HepG2 (cell line): ENCODE data around the gene ATP6V0D1. TPM values are rescaled to one million over a fixed set of nuclear protein-coding genes. Genes with fewer than 3 reads are reported as not detected.
A peak's percentile ranks its signal among the peaks of the same experiment; 100 is the strongest.

Experiments used
- E2F1 ChIP-seq: sonication (generic); formaldehyde crosslinking; IDR thresholded peaks from 2 replicates; pipeline ENCODE4 v1.5.0; 2020; ENCODE audit warnings: missing genetic modification reagents
- GATAD1 ChIP-seq: IDR thresholded peaks from 2 replicates; pipeline ENCODE4 v1.6.1; 2016; ENCODE audit warnings: missing genetic modification reagents, missing compliant biosample characterization
- HIVEP1 ChIP-seq: sonication (generic); formaldehyde crosslinking; IDR thresholded peaks from 2 replicates; pipeline ENCODE4 v1.4.0; 2020; ENCODE audit warnings: mild to moderate bottlenecking, missing genetic modification reagents
- KLF9 ChIP-seq: IDR thresholded peaks from 2 replicates; pipeline ENCODE4 v1.6.1; 2016; ENCODE audit warnings: low read depth
- MTA1 ChIP-seq: sonication (generic); formaldehyde crosslinking; IDR thresholded peaks from 2 replicates; pipeline ENCODE4 v1.4.0; 2020; ENCODE audit warnings: missing genetic modification reagents, mild to moderate bottlenecking, borderline replicate concordance
- MYNN ChIP-seq: sonication (generic); formaldehyde crosslinking; IDR thresholded peaks from 2 replicates; pipeline ENCODE4 v1.4.0; 2020; ENCODE audit warnings: mild to moderate bottlenecking, low read depth, missing genetic modification reagents
- NPAS2 ChIP-seq: sonication (generic); formaldehyde crosslinking; IDR thresholded peaks from 2 replicates; pipeline ENCODE4 v1.8.0; 2022; ENCODE audit warnings: mild to moderate bottlenecking, missing genetic modification reagents, borderline replicate concordance
- POLR2A ChIP-seq, 2 experiments: IDR thresholded peaks; 2 replicates each; pipeline ENCODE4 v1.6.1; 2011; ENCODE audit warnings: low read depth in 2 of 2, low read length in 2 of 2, mild to moderate bottlenecking in 1 of 2, moderate library complexity in 1 of 2; ENCODE audit not compliant: insufficient read depth in 1 of 2
- REXO4 ChIP-seq: sonication (generic); formaldehyde crosslinking; IDR thresholded peaks from 2 replicates; pipeline ENCODE4 v1.8.0; 2022; ENCODE audit warnings: missing genetic modification reagents, mild to moderate bottlenecking, borderline replicate concordance
- RXRA ChIP-seq: sonication (generic); formaldehyde crosslinking; IDR thresholded peaks from 2 replicates; pipeline ENCODE4 v1.5.1; 2020; ENCODE audit warnings: missing genetic modification reagents
- SALL2 ChIP-seq: sonication (generic); formaldehyde crosslinking; IDR thresholded peaks from 2 replicates; pipeline ENCODE4 v1.8.1; 2023; ENCODE audit warnings: mild to moderate bottlenecking, missing genetic modification reagents, inconsistent platforms
- SATB2 ChIP-seq: sonication (generic); formaldehyde crosslinking; IDR thresholded peaks from 2 replicates; pipeline ENCODE4 v1.5.0; 2020; ENCODE audit warnings: missing genetic modification reagents
- SMARCE1 ChIP-seq: fragments of 450-650 bp; IDR thresholded peaks from 2 replicates; pipeline ENCODE4 v1.6.1; 2017; ENCODE audit warnings: borderline replicate concordance
- SNAPC5 ChIP-seq: sonication (generic); formaldehyde crosslinking; IDR thresholded peaks from 2 replicates; pipeline ENCODE4 v1.8.1; 2023; ENCODE audit warnings: mild to moderate bottlenecking, missing genetic modification reagents, borderline replicate concordance
- TFE3 ChIP-seq: IDR thresholded peaks from 2 replicates; pipeline ENCODE4 v1.6.1; 2016
- ZBTB3 ChIP-seq: sonication (generic); formaldehyde crosslinking; IDR thresholded peaks from 2 replicates; pipeline ENCODE4 v1.4.0; 2020; ENCODE audit warnings: low read depth, mild to moderate bottlenecking, moderate library complexity, missing genetic modification reagents, borderline replicate concordance
- ZNF205 ChIP-seq: IDR thresholded peaks from 2 replicates; pipeline ENCODE4 v1.6.1; 2018; ENCODE audit warnings: missing biosample characterization, missing genetic modification reagents
- ZNF331 ChIP-seq: sonication (generic); formaldehyde crosslinking; IDR thresholded peaks from 2 replicates; pipeline ENCODE4 v1.4.0; 2020; ENCODE audit warnings: missing genetic modification reagents
- ZNF451 ChIP-seq: sonication (generic); formaldehyde crosslinking; IDR thresholded peaks from 2 replicates; pipeline ENCODE4 v1.5.0; 2020; ENCODE audit warnings: mild to moderate bottlenecking, missing genetic modification reagents
- ZNF552 ChIP-seq: sonication (generic); formaldehyde crosslinking; IDR thresholded peaks from 2 replicates; pipeline ENCODE4 v1.9.0; 2022; ENCODE audit warnings: missing genetic modification reagents, mild to moderate bottlenecking, borderline replicate concordance
- ZNF574 ChIP-seq: sonication (generic); formaldehyde crosslinking; IDR thresholded peaks from 2 replicates; pipeline ENCODE4 v1.4.0; 2020; ENCODE audit warnings: missing genetic modification reagents
- ZNF616 ChIP-seq: sonication (generic); formaldehyde crosslinking; IDR thresholded peaks from 2 replicates; pipeline ENCODE4 v1.5.0; 2020; ENCODE audit warnings: low read depth, mild to moderate bottlenecking, missing genetic modification reagents
- ZNF639 ChIP-seq: conservative IDR thresholded peaks from 2 replicates; pipeline ENCODE4 v1.6.1; 2018; ENCODE audit warnings: missing genetic modification reagents
- ZZZ3 ChIP-seq: sonication (generic); formaldehyde crosslinking; IDR thresholded peaks from 2 replicates; pipeline ENCODE4 v1.4.0; 2020; ENCODE audit warnings: missing genetic modification reagents, mild to moderate bottlenecking, borderline replicate concordance
- polyA plus RNA-seq, 8 experiments: library from polyadenylated mRNA; depleted of rRNA in 3 of 8; stranded (reverse) in 7 of 8; unstranded in 1 of 8; fragments of >200 nt; fragmentation: Illumina TruSeq in 4 of 8; extraction: Trizol in 4 of 8; gene quantifications; 2 replicates each; pipeline versions ENCODE4 v1.2.1 to v1.2.3, GENCODE V29; 2011 to 2016; ENCODE audit warnings: low read depth in 4 of 8, missing spikeins in 1 of 8, mixed read lengths in 1 of 8; ENCODE audit not compliant: insufficient read depth in 1 of 8
- total RNA-seq, 5 experiments: library from RNA; depleted of rRNA; stranded (reverse); fragments of >200 nt; fragmentation: Illumina TruSeq; extraction: Trizol; gene quantifications; 2 replicates each; pipeline ENCODE4 v1.2.3, GENCODE V29; 2016; ENCODE audit warnings: low read depth in 1 of 5

ATP6V0D1 gene
- total and polyA plus RNA-seq, 2 of the 13 experiments (the other 11 are each of a cell fraction or from before 2014, with no cell fraction given) = 51.1 to 61.3 TPM

- TF ChIP-seq E2F1 (CRISPR knock-in tag) = peak; percentile 66; the same call in 1 of the 2 replicates
- peak; percentile 77; the same call in 1 of the 2 replicates for TF ChIP-seq ZNF616 (CRISPR knock-in tag)
- TF ChIP-seq MYNN = peak; percentile 81; the same call in 1 of the 2 replicates
- TF ChIP-seq ZNF205 (CRISPR knock-in tag) = peak; percentile 36
- TF ChIP-seq ZZZ3 = peak; percentile 97
- TF ChIP-seq SATB2 (CRISPR knock-in tag) = no peak
- no peak for TF ChIP-seq REXO4 (CRISPR knock-in tag)
- TF ChIP-seq POLR2A (IDR thresholded peaks at IDR 0.05; ENCODE audit: insufficient read depth in 1 of 2, low read depth in 2 of 2, low read length in 2 of 2) = peak; percentile 76 to 80
- peak; percentile 97 for TF ChIP-seq ZNF639 (CRISPR knock-in tag)
- TF ChIP-seq ZNF552 (CRISPR knock-in tag) = peak; percentile 23; the same call in 1 of the 2 replicates
- peak; percentile 92 for TF ChIP-seq ZNF574
- TF ChIP-seq ZNF451 (CRISPR knock-in tag) = no peak; the same call in 1 of the 2 replicates
- peak; percentile 90; the same call in 1 of the 2 replicates for TF ChIP-seq SALL2 (CRISPR knock-in tag)
- TF ChIP-seq ZBTB3 (CRISPR knock-in tag) = no peak; the same call in 1 of the 2 replicates
- peak; percentile 86 for TF ChIP-seq HIVEP1 (CRISPR knock-in tag)
- TF ChIP-seq ZNF331 (CRISPR knock-in tag) = peak; percentile 76; the same call in 1 of the 2 replicates
- TF ChIP-seq MTA1 = no peak
- no peak for TF ChIP-seq NPAS2 (CRISPR knock-in tag)
- TF ChIP-seq SNAPC5 (CRISPR knock-in tag) = no peak
- TF ChIP-seq SMARCE1 = no peak
- peak; percentile 99 for TF ChIP-seq TFE3 (CRISPR knock-in tag)
- TF ChIP-seq GATAD1 (CRISPR knock-in tag) = peak; percentile 99
- TF ChIP-seq KLF9 = peak; percentile 99
- TF ChIP-seq RXRA = peak; percentile 80
Observed at GRCh38 chr16:67480833-67481560, at the start of gene ATP6V0D1 (continued).
